Ovary (tissue), 3 donors: ENCODE results near the gene CLDN11.

Source experiments
- EP300 ChIP-seq: sonication (generic); formaldehyde crosslinking; IDR thresholded peaks from one replicate; pipeline ENCODE4 v1.6.1; 2017; ENCODE audit warnings: antibody characterized with exemption
- POLR2A ChIP-seq: fragments of 450-650 bp; IDR thresholded peaks from one replicate; pipeline ENCODE4 v1.6.1; 2017; ENCODE audit warnings: antibody characterized with exemption, mild to moderate bottlenecking, moderate library complexity
- TF ChIP-seq, protein P1 (sequence below), 3 donors: fragments of 450-650 bp in 2 of 3; fragments of 200-600 bp in 1 of 3; IDR thresholded peaks; one replicate each; pipeline versions ENCODE4 v1.5.1 to v1.8.0; 2016 to 2022; ENCODE audit warnings: antibody characterized with exemption in 3 of 3, mild to moderate bottlenecking in 1 of 3
- donor health status: DM: no; HTN: no; CAD: no.

DNA sequence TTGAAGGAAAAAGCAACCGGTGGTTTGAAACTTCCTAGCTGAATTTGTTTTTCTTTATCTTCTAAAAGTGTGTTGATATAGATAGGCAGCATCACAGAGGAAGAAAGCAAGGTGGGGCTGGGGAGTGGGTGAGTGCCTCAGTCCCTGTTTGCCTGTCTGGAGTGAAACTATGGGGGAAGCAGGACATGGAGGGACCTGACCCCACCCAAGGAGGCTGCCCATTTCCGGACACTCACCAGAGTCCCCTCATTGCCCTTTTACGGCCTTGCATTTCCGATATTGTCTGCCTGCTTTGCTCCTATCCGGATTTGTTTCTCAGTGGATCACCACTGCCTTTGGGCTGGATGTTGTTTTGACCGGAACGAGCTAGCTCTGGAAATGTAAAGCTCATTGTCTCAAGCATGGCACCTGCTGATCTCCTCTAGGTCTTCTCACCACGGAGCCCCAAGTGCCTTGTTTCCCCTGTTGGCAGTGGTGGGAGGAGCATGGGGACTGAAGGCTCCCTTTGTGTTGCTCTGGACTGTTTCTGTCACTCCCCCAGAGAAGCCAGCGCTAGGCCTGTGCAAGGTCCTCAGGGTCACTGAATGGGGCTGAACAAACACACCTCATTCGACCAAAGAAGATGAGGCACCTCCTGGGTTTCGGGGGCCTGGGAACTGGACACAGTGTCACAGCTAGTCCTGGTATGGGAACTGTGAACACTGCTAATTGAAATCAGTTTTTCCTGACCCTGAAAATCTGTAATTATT lies 7.0 kb downstream of the CLDN11 start:
- TF ChIP-seq, protein P1, sequence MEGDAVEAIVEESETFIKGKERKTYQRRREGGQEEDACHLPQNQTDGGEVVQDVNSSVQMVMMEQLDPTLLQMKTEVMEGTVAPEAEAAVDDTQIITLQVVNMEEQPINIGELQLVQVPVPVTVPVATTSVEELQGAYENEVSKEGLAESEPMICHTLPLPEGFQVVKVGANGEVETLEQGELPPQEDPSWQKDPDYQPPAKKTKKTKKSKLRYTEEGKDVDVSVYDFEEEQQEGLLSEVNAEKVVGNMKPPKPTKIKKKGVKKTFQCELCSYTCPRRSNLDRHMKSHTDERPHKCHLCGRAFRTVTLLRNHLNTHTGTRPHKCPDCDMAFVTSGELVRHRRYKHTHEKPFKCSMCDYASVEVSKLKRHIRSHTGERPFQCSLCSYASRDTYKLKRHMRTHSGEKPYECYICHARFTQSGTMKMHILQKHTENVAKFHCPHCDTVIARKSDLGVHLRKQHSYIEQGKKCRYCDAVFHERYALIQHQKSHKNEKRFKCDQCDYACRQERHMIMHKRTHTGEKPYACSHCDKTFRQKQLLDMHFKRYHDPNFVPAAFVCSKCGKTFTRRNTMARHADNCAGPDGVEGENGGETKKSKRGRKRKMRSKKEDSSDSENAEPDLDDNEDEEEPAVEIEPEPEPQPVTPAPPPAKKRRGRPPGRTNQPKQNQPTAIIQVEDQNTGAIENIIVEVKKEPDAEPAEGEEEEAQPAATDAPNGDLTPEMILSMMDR (IDR thresholded peaks at IDR 0.05), result no peak
- TF ChIP-seq POLR2A, result no peak
- TF ChIP-seq EP300, result no peak
